A172 (cell line): ENCODE results near the gene LARGE1. TPM values are rescaled to one million over a fixed set of nuclear protein-coding genes. Genes with fewer than 3 reads are reported as not detected.

Experiments
- DNase-seq: peaks from one replicate; pipeline ENCODE4 v3.0.0-alpha.2; 2015; ENCODE audit warnings: low spot score
- total RNA-seq: library from RNA; depleted of rRNA; stranded (reverse); fragments of >200 nt; shearing (Covaris generic); gene quantifications from 2 replicates; pipeline ENCODE4 v1.2.3, GENCODE V29; 2014

The LARGE1 gene
- total RNA-seq, 1 experiment from 2014 or later, result 4.9 TPM

DNA sequence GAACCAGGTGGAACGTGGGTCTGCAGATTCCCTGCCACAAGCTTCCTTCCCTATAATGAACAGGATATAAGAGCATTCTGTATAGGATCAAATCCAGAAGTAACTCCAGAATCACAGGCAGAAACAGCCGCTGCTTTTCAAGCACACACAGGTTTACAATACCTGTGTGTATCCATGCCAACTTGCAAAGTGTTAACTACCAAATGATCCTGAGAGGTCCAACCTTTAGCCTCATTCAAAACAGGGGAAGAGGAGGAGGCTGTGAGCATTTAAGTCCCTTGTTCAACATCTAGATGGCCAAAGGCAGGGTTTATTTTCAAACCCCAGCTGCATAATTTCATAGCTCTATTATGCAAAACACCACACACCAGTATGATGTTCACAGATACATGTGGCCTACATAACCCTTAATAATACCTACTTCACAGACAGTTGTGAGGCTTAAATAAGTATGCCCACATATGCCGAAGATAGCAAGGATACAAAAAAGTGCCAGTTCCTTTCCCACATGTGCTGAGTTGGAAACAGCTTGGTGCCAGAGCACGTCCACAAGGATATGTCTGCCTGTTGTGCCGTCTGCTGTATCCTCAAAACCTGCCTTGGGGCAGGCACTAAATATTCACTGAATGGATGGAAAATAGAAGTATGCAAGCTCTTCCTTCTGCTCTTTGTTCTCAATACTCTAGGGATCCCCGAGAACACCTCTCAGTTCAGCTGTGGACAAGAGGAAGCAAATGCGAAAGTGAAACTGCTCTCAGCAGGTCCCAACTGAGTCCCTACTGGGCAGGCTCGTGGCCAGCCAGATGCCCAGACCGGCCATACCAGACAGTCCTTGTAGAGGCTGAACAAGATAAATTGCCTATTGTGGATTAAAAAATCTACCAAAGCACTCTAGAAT lies 66.8 kb downstream of the LARGE1 start:
- DNase-seq, result peak; percentile 75

DNA sequence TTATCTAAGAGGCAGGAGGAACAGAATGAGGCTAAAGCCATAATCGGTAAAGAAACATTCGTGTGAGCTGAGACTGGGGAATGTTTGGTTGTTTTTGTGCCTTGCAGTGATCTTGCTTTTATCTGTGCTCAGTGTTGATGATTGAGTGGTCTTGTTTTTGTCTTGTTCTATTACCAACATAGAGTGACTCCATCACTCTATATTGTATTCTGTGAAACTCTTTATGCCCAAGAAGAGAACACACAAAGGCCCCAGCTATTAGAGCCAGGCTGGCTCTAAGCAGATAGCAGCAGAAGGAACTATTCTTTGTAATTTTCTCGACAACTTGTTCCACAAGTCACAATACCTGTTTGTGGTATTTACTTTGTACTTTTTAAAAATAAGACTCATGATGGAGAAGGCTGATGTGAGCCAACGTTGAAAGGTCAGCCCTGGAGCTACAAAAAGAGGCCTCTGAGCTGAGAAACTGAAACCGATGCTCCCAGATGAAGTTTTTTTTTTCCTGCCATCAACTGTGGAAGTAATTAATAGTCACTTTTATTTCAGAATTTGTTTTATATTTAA lies 68.4 kb downstream of the LARGE1 start:
- no peak for DNase-seq

DNA sequence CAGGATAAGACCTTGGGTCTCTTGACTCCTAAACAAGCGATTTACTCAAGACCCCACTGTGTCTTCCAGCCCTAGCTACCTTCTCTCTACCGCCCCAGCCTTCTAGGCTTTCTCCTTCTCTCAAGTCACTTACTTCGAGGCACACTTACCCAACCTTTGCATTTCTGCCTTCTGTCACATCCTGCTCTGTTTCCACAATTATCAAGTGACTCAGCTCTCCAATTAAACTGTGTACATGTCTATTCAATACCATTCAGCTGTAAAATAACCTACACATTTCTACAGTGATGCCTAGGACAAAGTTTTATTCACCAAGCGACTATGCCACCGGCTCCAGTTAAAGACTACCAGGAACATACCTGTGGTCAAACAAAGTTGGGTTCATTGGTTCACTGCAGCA lies 69.0 kb downstream of the LARGE1 start:
- DNase-seq, result no peak

DNA sequence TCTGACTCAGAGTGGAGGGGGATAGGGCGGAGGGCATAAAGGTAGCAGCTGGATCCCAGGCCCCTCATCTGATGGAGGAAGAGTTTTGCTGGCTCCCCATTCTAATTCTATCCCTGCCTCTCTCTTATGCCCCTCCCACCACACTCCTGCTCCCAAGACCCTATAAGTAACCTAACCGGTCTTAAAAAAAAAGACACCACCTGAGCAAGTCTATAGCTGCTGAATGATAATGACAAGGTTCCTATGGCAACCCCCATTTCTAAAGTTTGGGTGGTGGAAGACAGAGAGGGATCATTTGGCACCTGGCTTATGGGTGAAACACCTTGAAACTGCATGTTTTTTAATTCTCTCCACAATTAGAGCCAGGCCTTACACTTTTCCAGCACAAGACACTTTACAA lies 69.6 kb downstream of the LARGE1 start:
- DNase-seq, result no peak

DNA sequence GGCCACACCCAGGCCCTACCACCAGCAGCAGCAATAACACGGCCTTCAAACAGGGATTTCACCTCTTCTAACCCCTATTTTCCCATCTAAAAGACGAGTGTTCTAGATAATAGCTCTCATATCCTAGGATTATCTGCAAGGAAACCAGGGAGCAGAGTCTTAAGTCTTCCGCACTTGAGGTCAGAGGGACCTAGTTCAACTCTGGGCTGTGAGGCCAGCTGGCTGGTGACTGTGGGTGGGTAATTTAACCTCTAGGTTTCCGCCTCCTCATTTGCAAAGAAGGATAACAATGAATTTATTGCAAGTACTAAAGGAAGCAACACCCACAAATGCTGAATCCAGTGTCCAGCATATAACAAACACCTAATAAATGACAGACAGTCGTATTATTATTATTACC lies 70.1 kb downstream of the LARGE1 start:
- no peak for DNase-seq

DNA sequence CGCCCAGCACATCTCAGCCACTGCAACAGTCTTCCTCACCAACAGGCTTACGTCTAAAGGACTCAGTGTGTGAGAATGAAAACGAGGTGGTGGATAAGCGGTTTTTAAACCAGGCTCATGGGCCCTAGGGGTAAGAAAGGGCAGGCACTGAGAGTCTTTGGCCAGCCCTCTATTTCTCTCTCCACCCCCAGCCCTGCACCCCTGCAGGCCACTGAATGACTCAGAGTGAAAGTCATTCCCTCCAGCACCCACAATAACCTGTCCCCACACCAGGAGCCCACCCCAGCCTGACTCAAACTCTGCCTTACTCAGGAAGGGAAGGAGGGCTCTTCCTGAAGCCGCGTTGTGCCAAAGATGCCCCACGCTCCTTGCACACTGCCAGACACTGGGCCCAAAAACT lies 72.0 kb downstream of the LARGE1 start:
- DNase-seq, result peak; percentile 42

DNA sequence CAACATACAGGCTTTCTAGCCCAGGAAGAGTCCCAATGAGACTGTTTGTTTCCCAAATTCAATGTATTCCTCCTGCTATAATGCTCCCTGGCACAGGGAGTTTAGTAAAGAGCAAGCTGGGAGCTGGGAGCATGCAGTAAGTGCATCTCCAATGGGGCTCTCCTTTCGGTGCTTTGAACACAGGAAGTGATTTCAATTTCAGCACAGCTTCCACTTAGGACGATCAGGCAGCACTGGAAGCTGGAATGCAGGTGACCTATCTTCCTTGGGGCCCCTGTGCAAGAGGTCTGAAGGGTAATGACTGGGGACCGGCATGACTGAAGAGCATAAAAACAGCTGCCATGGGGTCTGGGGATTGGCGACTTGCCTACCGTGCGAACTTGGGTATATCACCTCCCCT lies 76.0 kb downstream of the LARGE1 start:
- no peak for DNase-seq

DNA sequence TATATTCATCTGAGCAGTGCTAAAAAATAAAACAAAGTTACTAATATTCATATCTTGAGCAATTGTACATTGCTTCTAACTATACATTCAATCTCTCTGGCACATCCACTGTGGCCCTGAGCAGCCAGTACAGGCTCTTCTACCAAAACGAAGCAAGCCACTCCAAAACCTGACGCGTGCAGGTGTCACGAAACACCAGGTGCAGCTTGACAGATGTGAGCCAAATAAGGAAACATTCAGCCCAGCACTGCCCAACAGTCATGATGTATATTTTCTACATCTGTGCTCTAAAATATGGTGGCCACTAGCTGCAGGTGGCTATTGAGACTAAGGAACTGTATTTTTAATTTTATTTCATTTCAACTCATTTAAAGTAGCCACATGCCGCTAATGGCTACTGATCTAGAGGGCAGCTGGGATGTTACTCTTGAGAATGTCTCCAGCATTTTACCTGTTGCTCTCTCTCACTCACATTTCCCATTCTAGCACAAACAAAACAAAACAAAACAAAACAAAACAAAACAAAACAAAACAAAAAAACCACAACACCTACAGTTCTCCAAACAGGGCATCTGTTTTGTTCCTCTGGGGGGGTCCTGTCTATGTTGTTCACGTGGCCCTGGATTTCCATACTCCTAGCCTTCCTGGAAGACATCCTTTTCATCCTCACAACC lies 77.7 kb downstream of the LARGE1 start:
- DNase-seq, result no peak

DNA sequence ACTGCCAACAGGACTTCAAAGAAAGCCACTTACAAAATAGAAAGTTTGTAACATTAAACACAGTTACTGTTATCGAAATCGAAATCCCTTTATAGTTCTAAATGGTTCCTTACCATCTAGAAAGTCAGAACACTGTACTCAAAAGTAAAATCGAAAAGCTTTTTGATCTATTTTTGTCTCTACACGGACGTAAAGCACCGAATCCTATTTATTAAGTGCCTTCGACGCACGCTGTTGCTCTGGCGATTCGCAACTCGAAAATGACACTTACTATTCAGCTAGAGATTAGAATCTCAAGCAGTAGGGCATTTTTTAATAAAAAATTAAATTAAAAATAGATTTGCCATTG lies 78.3 kb downstream of the LARGE1 start:
- DNase-seq, result no peak

DNA sequence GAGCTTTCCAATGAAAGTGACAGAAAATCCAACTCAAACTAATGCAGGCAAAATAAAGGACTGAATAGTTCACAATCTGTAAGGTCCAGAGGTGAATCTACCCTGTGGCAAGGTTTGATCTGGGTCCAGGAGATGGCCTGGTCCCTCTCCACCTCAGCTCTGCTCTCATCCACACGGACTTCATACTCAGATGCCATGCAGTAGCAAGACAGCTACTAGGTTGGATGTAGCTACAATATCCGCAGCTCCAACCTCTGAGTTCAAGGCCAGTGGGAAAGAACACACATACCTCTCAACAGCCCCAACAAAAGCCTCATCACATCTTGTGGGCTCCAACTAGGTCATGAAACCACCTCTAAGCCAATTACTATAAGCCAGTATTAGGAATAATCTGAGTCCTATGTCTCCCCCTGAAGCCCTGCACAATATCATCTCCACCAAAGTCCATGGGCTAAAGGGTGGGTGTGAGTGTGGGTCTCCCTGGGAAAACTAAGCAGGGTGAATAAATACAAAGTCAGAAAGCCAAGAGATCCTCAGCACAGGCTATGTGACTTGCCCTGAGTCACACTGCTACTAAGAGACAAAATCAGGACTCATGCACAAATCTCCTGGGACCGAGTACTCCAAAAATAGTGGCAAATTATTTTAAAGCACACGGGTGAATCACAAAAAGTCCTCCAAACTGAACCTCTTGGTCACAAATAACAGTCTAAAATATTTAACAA lies 78.8 kb downstream of the LARGE1 start:
- no peak for DNase-seq

DNA sequence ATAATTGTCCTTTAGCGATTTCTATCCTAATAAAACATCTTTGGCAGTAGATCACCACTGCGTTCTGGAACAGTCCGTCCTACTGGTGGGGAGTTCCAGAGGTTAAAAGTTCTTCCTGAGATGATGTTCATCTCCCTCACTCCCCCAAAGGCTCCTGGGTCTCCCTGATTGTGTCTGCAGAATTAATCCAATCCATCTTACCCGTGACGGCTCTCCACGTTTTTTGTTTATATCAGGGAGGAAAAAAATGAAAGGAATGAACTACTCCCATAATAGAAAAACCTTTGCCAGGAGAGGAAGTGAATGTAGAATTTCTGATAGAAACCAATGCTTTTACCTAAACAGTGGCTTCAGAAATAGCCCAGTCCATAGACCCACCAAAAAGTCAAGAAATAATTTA lies 81.6 kb downstream of the LARGE1 start:
- no peak for DNase-seq

DNA sequence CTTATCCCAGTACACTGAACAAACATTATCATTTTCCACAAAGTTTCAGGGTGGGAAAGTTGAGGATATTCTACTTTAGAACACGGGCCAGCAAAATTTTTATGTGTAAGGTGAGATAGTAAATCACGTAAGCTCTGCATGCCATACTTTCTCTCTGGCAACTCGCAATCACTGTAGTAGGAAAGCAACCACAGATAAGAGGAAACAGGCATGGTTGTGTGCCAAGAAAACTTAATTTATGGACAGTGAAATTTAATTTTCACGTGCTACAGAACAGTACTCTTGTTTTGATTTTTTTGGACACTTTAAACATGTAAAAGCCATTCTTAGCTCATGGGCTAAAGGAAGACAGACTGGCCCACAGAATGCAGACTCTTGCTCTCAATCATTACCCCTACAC lies 82.5 kb downstream of the LARGE1 start:
- no peak for DNase-seq

DNA sequence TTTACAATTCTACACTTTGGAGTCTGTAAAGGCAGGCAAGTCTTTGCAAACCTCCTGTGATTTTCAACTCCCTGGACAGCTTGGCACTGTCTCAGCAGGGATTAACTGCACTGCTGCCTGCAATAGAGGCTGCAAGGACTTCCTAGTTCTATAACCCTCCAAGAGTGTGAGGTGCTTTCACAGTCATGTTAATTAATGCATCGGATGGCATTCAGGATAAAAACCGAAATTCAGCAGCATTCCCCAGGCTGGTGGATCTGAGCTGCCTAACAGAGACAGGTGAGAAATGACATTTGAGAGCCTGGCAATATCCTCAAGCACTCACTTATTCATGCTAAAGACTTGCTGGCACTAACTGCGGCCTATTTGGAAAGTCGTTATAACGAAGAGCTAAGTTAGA lies 85.0 kb downstream of the LARGE1 start:
- DNase-seq, result no peak

DNA sequence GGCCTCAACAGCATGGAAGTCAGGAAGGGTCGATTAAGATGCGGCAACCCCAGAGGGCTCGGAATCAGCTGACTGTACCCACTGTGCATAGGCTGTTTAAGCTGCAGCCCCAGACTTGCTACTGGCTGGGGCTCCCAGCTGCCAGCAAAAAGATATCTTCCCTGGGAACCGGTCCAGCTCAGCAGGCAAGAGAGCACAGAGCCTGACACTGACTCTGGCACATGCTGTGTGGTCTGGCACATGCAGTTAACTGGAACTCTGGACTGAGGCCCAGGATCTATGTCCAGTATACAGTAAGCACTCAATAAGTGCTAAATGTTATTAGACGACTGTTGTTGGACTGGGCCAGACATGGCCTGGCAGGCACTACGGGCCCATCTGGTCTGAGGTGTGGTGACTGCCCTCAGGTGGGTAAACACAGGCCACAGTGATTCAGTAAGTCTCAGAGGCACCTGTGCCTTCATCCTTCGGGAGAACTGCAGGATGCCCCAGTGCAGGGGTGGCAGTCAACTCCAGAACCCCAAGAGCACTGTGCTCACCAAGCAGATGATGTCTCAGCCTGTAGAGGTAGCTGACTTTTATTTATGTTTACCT lies 87.6 kb downstream of the LARGE1 start:
- no peak for DNase-seq

DNA sequence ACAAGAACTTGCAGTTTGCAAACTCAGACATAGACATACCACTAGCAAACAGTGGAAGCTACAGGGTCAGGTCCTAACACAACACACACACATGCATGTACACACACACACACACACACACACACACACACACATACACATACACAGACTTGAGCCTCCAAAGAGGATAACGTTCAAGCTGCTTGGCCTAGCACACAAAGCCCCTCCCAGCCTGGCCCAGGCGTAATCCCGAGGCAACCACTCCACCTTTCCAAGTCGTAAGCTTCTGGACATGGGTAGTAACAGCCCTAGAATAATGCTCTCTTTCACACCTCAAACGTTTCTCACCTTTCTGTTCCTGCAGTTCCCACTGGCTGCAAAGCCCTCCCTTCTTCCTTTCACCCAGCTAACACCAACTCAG lies 88.6 kb downstream of the LARGE1 start:
- no peak for DNase-seq

DNA sequence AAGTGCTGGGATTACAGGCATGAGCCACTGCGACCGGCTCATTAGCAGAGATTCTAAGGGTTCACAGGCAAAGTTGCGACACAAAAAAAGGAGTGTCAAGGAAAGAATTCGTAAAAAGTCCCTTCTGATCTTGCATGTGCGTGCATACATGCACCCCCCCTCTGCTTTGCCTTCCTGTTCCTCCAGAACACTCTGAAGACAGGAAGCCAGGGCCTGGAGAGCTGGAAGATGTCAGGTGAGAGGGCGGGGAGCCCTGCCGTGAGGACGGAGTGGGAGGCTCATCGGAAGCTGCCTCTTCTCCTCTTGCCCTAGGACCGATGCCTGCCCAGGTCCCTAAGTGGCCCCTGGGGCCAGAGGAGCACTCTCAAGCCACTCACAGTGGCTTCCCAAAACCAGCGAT lies 89.1 kb downstream of the LARGE1 start:
- no peak for DNase-seq

DNA sequence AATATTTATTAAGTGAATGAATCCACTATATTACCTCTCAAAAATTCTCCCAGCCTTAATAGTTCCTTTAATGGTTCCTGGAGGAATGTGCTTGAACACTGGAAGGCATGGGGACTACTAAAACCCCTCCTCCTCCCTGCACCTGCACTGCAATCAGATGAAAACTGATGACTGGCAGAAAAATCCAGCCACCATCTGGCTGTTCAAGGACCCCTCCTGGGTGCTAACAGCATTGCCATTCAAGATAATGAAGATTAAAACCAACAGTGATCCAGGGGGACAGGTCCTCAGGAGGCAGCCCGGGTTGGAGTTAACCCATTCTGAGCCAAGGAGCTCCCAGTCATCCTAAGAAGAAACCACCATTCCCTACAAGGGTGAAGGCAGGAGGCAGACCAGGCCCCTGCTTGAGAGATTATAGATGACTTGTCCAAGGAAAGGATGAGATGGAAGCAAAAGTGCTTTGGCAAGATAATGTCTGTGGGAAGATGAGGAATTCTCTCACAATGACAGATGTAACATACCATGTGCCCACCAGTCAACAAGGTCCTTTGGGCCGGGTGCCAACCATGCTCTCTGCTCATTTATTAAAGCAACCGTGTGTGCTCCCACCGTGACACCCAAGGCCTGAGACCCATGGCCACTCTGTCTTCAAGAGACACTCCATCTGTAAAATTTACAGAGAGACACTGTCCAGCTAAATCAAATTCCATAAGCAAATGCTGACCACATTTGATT lies 90.6 kb downstream of the LARGE1 start:
- DNase-seq, result no peak

DNA sequence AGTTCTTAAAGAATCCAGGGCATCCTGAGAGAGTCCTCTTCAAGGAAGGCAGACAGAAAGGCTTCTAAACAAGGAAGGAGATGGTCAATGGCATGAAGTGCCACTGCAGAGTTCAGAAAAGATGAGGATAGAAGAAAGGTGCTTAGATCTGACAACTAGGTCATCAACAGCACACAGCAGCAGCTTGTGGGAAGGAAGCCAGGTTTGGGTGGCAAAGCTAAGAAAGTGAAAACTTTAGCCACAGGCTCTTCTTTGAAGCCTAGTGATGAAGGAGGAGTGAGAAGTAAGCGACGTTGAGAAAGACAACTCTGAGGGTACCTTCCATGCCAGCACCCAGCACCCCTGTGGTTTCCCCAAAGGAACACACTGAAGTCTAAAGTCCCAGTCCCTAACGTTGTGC lies 92.0 kb downstream of the LARGE1 start:
- DNase-seq, result no peak

DNA sequence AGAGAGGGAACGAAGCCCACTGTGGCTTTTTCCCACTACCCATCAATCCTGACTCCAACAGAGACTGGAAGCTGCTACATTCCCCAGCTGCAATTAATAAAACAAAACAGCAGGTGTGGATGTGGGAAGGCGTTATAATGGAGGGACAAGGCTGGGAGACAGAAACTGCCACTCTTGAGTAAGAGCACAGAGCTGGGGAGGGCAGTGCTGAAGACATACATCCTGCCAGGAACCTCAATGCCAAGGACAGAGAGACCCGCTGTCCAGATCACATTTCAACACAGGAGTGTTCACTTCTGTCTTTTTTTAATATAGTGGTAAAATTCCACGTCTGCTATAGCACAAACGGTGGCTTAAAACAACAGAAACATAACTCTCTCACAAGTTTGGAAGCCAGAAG lies 94.5 kb downstream of the LARGE1 start:
- DNase-seq, result no peak

DNA sequence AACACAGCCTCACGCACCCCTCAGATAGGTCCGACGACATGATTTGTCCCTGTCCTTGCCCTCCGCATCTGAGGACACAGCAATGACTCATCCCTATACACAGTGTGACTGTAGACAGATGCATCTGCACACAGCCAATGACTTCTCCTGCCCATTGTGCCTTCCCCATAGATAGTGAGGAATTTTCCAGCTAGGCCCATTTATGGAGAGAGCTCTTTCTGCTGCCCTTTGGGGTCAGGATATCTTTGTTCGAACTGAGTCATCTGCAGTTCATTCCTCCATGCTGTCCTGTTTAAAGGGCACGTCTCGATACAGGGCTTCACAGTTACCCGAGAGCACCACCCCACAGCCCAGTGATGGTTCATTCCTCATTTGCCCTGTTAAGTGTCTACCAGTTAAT lies 96.7 kb downstream of the LARGE1 start:
- peak; percentile 23 for DNase-seq

DNA sequence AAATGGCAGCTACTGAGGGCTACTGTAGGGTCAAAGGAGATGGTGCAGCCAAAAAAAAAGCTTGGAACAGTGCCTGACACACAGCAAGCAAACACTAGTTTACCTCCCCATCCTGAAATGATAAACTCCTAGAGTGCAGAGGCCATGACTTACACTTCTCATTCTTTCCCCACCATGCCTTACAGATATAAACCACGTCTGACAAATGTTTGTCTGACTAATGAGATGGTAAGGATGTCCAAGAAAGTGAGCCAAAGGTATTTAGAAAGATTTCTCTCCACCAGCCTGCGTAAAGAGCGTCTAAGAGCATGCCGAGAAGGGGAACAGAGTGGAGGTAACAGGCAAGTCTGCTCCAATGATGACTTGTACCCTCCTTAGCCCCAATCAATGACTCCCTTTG lies 99.0 kb downstream of the LARGE1 start:
- no peak for DNase-seq
